ENCODE results near the gene SLC35A3.
"Not testable (repeated sequence)": the region's sequence is repeated elsewhere in the genome, so short reads cannot be mapped to it uniquely, and the experiment has no call there.

The SLC35A3 gene

DNA sequence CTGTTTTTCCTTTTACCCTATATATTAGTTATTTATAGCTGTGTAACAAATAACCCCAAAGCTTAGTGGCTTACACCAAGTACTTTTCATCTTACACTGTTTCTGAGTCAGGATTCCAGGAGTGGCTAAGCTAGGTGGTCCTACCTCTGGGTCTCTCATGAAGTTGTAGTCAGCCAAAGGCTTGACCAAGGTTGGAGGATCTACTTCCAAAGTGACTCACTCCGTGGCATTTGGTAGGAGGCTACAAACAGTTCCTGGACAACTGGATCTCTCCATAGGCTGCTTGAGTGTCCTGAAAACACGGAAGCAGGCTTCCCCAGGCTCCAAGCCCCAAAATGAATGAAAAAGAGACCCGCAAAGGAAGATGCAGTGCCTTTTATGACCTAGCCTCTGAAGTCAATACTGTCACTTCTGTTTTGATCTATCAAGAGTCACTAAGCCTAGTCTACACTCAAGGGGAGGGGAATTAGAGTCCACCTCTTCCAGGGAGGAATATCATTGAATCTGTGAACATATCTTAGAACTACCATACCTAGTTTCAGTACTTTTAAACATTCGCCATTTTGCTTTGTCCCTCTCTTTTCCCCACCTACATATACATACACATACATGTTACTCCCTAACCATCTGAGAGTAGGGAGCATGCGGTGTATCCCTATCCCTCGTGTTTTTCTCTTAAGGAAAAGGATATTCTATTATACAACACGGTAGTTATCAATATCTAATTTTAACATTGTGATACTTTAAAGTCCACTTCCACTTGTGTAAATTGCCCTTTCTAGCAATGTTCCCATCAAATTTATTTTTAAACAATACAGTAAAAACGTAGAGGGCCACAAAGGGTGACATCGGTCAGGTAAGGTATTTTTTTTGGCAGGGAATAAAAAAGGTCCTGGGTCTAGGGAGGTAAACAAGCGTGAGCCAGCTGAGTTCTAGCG is 67.2 kb downstream of the SLC35A3 start:
- DNase-seq: peak in 1 of 5 donors; percentile 16

DNA sequence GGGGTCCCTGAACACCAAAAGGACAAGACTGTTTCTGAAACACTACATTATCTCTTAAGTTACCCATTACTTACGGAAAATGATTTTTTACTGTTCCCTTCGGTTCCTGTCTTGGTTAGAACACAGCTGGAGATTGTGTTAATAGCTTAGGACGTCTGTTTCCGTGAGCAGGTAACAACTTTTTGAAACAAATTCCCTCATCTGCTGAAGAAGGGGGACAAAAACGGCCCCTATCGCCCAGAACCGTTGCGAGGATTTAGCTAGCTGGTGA is 67.8 kb downstream of the SLC35A3 start:
- no peak for DNase-seq

- peak; percentile 77 to 91 (median 85) for DNase-seq
Measured at GRCh38 chr1:100037927-100038659, 68.3 kb downstream of the SLC35A3 start.

DNA sequence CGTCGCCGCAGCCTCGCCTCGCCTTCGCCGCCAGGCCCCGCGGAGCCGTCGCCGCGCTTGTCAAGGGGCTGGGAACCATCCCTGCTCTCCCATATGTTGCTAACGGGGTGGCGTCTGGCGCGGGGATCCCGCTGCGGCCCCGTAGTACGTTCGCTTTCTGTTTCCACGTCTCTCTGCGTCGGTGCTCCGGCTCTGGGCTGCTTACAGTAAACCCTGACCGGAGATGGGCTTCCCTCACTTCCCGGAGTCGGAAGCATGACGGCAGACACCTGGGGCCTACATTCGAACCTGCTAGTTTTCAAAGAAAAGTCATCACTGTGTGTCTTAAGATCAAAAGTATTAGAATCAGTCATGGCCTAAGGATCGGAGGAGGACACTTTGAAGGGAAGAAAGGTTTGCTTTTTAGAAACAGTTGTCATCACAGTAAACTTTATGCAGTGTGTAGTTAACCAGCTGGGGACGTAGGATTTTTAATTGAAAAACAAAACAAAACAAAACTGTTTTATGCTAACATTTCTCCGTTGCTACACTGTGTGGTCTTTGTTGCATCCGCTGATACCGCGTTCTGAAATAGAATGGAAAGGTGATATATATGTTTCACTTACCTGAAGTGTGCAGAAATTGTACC is 69.0 kb downstream of the SLC35A3 start:
- DNase-seq: peak; percentile 44 to 93 (median 65)

DNA sequence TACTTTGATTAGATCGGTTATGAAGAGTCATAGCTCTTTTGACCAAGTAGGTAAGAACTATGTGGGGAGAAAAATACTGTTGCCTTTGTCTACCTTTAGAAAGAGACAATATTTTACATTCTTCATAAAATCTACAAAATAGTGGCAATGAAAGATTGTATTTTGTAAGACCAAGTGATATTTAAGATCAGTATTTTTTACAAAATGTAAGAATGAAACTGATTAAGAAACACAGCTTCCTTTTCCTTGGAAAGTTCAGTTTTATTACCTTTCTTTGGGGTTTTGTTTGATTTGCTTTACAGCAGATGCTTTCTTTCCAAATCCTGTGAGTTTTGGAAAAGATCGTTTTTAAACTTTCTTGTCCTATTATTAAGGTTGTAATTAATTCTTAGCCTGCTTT is 69.8 kb downstream of the SLC35A3 start:
- no peak for DNase-seq

DNA sequence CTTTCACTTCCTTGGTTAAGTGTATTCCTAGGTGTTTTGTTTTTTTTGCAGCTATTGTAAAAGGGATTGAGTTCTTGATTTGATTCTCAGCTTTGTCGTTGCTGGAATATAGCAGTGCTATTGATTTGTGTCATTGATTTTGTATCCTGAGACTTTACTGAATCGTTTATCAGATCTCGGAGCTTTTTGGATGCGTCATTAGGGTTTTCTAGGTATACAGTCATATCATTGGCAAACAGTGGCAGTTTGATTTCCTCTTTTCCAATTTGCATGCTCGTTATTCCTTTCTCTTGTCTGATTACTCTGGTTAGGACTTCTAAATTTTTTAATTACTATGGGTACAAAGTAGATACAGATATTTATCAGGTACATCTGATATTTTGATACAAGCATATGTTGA is 75.4 kb downstream of the SLC35A3 start:
- no peak for DNase-seq

GRCh38 chr1:100047235-100047708 is 77.5 kb downstream of the SLC35A3 start:
- DNase-seq: not testable (repeated sequence)

- no peak for DNase-seq
Measured at GRCh38 chr1:100050139-100050538, 80.3 kb downstream of the SLC35A3 start.

GRCh38 chr1:100051401-100051800 is 81.6 kb downstream of the SLC35A3 start:
- DNase-seq: no peak

DNA sequence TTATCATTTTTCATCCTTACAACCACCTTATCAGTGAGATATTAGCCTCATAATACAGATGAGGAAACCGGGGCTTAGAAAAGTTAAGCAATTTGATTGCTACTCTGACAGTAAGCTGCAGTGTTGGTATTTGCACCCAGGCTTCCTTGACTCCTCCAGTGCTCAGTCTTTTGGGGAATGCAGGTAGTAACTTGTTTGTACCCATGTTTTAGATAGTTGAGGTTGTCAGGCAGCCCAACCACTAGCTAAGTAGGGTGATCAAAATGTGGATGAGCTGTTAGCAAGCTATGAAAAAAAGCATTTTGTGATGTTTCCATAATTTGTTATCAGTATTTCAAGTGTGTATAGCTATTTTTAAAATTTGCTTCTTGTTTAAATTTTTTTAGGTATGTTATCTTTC is 82.1 kb downstream of the SLC35A3 start:
- DNase-seq: no peak

- no peak for DNase-seq
Measured at GRCh38 chr1:100053119-100053518, 83.3 kb downstream of the SLC35A3 start.

DNA sequence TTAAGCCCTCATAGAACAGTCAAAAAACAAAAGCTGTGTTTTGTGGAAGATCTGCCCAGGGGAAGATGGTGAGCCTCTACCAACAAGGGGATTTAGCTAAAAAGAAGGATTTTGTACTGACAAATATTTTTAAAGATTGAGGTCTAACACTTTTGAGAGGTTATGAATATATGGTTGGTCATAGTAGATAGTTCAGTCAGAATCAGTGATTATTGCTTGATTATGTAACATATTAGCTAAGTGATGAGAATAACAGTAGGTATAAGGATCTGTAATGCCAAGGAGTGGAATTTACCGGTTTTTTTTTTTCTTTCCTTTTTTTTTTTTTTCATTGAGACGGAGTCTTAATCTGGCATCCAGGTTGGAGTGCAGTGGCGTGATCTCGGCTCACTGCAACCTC is 83.9 kb downstream of the SLC35A3 start:
- DNase-seq: no peak

DNA sequence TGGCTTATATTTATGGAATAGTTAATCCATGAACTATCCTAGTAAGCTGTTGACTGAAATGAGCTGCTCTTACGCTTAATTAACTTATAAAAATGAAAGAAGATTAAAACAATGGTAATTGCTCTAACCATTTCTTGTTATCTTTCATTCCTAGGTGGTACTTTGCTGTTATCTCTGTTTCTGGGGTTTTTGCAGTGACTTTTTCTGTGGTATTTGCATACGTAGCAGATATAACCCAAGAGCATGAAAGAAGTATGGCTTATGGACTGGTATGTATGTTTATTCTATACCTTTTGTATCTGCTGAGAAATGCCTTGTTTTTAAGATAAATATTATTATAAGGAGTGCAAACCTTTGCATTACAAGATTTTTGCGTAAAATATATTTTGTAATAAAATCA is 91.9 kb downstream of the SLC35A3 start:
- DNase-seq: no peak

DNA sequence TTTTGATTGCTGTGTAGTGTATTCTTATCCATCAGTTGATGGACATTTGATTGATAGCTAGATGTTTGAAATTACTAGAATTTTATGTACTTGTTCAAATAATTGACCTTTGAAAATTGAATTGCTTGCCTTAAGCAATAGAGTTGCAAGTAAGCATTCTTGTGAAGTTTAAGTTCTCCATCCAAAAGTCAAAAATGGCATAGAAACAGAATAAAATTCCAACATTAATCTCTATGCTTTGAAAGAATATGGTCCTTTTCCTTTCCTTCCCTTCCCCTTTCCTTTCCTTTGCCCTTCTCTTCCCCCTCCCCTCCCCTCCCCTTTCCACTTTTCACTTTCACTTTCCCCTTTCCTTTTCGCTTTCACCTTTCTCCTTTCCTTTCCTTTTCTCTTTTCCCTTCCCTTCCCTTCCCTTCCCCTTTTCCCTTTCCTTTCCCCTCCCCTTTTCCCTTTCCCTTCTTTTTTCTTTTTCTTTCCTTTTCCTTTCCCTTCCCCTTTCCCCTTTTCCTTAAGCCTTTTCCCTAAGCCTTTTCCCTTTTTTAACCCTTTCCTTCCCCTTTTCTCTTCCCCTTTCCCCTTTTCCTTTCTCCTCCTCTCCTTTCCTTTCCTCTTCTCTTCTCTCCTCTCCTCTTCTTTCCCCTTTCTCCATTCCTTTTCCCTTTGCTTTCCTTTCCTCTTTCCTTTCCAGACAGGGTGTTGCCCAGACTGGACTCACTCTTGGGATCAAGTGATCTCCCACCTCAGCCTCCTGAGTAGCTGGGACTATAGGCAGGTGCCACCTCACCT is 95.6 kb downstream of the SLC35A3 start:
- DNase-seq: no peak

DNA sequence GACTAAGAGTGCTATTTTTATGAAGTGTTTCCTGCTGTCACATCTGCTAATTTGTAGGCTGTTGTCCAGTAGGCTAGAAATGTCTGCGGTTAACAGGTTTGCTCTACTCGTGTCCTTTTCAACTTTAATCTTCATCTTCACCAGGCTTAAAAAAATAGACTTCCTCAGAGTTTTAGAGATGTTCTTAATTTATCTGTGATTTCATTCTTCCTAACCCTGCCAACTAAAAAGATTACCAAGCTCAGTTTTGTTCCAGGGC is 96.1 kb downstream of the SLC35A3 start:
- DNase-seq: no peak

DNA sequence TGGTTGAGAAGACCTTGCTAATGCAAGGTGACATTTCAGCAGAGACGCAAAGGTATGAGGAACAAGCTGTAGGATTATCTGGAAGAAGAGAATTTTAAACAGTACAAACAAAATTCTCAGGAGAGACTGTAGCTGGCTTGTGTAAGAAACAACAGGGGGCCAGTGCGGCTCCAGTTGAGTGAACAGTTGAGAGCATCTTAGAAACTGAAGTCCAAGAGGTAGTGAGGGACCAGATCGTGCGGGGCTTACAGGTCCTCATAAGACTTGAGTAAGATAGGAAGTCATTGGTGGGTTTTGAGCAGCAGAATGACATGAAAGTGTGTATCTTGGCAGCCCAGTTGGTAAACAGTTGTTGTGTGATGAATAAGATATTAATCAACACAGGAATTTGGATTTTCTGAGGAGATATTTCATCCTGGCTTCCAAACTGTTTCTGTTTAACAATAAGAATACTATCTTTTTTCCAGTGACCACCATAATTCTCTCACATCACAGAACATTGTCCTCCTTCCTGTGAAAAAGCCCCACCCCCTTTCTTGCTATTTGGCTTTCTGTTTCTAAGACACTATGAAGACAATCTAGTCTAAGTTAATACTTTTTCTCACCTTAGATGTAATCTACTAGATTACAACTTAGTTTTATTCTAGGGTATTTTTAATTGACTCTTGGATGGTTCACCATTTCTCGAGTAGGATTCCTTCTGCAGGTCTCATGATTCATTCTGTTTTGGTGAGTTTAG is 100.6 kb downstream of the SLC35A3 start:
- DNase-seq: no peak

- no peak for DNase-seq
Measured at GRCh38 chr1:100073531-100073930, 103.7 kb downstream of the SLC35A3 start.

DNA sequence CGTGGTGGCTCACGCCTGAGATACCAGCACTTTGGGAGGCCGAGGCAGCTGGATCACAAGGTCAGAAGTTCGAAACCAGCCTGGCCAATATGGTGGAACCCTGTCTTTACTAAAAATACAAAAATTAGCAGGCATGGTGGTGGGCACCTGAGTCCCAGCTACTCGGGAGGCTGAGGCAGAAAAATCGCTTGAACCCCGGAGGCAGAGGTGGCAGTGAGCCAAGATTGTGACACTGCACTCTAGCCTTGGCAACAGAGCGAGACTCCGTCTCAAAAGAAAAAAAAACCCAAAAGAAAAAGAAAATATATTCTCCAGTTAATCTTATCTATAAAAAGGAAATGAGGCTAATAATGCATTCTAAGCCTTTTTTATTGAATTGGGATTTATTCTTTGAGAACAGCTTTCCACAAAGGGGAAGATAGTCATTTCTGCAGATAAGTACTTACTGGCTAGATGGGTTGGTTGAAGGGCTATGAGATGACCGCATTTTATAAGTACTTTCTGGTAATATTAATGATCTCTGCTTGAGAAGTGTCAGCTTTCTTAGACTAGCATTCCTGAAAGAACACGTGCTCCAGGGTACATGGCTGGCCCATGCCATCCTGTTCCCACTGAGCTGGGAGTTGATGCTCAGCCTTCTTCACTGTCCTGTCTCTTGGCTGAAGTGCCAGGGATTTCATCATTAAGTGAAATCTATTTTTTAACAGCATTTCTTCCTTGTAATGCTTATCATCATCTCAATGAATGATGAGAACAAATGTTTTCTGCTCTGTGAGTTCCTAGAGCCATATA is 105.0 kb downstream of the SLC35A3 start:
- no peak for DNase-seq

- peak in 1 of 5 donors; percentile 8 for DNase-seq
Measured at GRCh38 chr1:100075773-100076172, 106.0 kb downstream of the SLC35A3 start.

DNA sequence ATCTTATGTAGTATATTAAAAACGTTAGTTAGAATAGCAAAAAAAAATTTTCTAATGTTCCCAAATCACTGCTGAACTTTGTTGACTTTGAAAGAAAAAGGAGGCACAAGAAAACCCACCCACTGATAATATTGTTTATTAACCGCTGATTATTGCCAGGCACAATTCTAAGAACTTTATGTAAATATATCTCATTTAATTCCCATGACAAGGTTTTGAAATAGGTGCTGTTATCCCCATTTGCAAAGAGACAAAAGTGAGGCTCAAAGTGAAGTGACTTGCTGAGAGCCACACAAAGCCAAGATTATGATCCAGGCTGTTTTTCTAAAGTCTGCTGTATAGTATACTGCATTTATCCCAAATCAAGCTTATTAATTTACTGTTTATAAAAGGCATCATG is 106.5 kb downstream of the SLC35A3 start:
- DNase-seq: no peak

GRCh38 chr1:100076744-100077143 is 106.9 kb downstream of the SLC35A3 start:
- no peak for DNase-seq
